ACC112 (cell line): ENCODE data around the gene FGF22.
"Not testable (repeated sequence)": the region's sequence is repeated elsewhere in the genome, so short reads cannot be mapped to it uniquely, and the experiment has no call there.

Experiments used
- H2AFZ ChIP-seq: fragments of 200-600 bp; sonication (generic); one replicate; pipeline ENCODE4 v1.6.0; 2017; ENCODE audit warnings: antibody characterized with exemption, low read length; ENCODE audit not compliant: unreplicated experiment
- H3K27ac ChIP-seq: fragments of 200-600 bp; sonication (generic); 2 replicates; pipeline ENCODE4 v1.5.1; 2014; ENCODE audit warnings: low read depth, mild to moderate bottlenecking, antibody characterized with exemption, low read length, moderate library complexity
- H3K27me3 ChIP-seq: fragments of 200-600 bp; sonication (generic); 2 replicates; pipeline ENCODE4 v1.6.1; 2014; ENCODE audit warnings: mild to moderate bottlenecking, antibody characterized with exemption, low read length, moderate library complexity, mixed read lengths; ENCODE audit not compliant: insufficient read depth
- H3K36me3 ChIP-seq: fragments of 200-600 bp; sonication (generic); 2 replicates; pipeline ENCODE4 v1.6.1; 2016; ENCODE audit warnings: mild to moderate bottlenecking, antibody characterized with exemption, low read length, moderate library complexity, mixed read lengths; ENCODE audit not compliant: insufficient read depth
- H3K4me1 ChIP-seq: fragments of 200-600 bp; sonication (generic); one replicate; pipeline ENCODE4 v1.6.1; 2016; ENCODE audit warnings: low read length, mixed read lengths; ENCODE audit not compliant: insufficient read depth, unreplicated experiment, control insufficient read depth
- H3K4me3 ChIP-seq: fragments of 200-600 bp; sonication (generic); 2 replicates; pipeline ENCODE4 v1.5.1; 2014; ENCODE audit warnings: mild to moderate bottlenecking, low read depth, low read length
- H3K79me2 ChIP-seq: fragments of 200-600 bp; sonication (generic); one replicate; pipeline ENCODE4 v1.6.0; 2016; ENCODE audit warnings: low read length; ENCODE audit not compliant: control insufficient read depth, unreplicated experiment, insufficient read depth

Gene FGF22

DNA sequence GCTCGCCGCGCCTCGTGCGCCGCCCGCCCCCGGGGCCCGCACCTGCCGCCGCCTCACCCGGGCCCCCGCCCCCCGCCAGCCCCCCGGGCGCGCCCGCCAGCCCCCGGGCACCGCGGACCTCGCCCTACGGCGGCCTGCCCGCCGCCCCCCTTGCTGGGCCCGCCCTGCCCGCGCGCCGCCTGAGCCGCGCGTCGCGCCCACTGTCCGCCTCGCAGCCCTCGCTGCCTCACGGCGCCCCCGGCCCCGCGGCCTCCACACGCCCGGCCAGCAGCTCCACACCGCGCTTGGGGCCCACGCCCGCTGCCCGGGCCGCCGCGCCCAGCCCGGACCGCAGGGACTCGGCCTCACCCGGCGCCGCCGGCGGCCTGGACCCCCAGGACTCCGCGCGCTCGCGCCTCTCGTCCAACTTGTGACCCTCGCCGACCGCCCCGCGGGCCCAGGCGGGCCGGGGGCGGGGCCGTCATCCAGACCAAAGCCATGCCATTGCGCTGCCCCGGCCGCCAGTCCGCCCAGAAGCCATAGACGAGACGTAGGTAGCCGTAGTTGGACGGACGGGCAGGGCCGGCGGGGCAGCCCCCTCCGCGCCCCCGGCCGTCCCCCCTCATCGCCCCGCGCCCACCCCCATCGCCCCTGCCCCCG is 23.5 kb upstream of the FGF22 start:
- no peak overlapping the region for H3K27ac ChIP-seq
- no peak overlapping the region for H2AFZ ChIP-seq
- H3K79me2 ChIP-seq = no peaks in the 10 kb centered on the region
- no peaks in the 10 kb centered on the region for H3K27me3 ChIP-seq
- H3K36me3 ChIP-seq = no peaks in the 10 kb centered on the region
- H3K4me1 ChIP-seq = peaks cover 7% of the 10 kb centered on the region
- H3K4me3 ChIP-seq = no peak overlapping the region

DNA sequence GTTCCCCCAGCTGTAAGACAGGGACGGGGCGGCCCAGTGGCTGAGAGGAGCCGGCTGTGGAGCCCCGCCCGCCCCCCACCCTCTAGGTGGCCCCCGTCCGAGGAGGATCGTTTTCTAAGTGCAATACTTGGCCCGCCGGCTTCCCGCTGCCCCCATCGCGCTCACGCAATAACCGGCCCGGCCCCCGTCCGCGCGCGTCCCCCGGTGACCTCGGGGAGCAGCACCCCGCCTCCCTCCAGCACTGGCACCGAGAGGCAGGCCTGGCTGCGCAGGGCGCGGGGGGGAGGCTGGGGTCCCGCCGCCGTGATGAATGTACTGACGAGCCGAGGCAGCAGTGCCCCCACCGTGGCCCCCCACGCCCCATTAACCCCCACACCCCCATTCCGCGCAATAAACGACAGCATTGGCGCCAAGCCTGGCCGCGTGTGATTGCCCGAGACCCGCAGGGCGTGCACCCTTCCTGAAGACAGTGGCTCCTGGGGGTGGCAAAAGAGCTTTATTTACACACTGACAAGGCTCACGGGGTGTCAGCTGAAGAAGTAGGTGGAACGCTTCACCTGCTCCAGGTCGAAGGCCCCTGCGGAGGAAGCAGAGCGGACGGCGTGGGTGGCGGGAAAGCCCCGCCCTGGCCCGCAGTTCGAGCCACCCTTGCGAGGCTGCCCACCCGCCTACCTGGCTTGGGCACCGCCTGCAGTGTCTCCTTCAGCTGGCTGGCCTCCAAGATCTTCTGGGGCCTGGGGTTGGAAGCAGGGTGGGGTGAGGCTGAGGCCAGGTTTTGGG is 22.7 kb upstream of the FGF22 start:
- Histone ChIP-seq H3K27me3 (no peaks in the 10 kb centered on the region), H3K36me3 (peaks cover 2% of the 10 kb centered on the region; the same call in 1 of the 2 replicates), H2AFZ (no peak overlapping the region), H3K79me2 (no peaks in the 10 kb centered on the region), H3K4me3 (no peak overlapping the region), H3K4me1 (peaks cover 4% of the 10 kb centered on the region), H3K27ac (no peak overlapping the region)

DNA sequence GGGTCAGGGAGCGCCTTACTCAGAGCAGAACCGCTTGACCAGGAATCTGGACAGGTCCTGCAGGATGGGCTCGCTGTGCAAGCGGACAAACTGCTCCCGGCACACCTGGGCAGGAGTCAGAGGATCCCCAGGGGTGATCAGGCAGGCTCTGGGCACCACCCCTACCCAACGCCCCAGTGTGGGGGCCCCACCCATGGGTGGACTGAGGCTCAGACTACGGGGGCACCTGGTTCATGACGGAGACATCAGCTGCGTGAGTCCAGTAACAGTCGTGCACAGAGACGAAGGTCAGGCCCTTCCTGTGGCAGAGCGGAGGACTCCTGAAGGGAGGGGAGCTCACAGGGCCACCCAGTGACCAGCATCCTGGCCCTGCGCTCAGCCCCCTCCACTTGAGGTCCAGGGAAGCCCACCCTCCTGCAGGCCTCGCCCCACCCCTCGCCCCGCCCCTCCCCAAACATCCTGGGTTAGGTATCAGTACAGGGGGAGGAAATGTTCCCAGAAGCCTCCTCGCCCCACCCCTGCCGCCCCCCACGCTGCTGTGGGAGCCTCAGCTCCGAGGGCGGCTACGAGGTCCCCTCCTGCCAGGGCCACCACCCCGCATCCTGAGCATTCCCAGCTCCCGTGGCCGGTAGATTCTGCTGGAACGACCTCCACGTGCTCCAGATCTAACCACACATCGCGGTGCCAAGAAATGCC is 22.0 kb upstream of the FGF22 start:
- no peak overlapping the region for H3K4me3 ChIP-seq
- peaks cover 2% of the 10 kb centered on the region; the same call in 1 of the 2 replicates for H3K36me3 ChIP-seq
- no peaks in the 10 kb centered on the region for H3K4me1 ChIP-seq
- H3K79me2 ChIP-seq = no peaks in the 10 kb centered on the region
- no peaks in the 10 kb centered on the region for H3K27me3 ChIP-seq
- no peak overlapping the region for H2AFZ ChIP-seq
- no peak overlapping the region for H3K27ac ChIP-seq

DNA sequence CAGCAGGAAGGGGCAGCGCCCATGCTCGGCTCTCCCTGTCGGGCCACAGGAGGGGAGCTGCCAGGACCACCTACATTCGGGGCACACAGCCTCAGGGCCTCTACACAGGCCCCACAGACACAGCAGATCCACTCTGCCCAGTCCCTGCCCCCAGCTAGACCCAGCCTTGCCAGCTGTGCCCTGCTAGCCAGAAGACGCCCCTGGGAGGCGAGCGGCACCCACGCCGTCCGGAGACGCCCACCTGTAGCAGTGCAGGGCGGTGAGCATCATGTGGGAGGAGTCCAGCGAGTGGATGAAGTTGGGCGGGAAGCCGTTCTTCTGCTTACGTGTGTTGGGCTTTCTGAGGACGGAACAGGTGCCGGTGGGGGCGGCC is 21.4 kb upstream of the FGF22 start:
- peaks cover 2% of the 10 kb centered on the region; the same call in 1 of the 2 replicates for H3K36me3 ChIP-seq
- H3K4me3 ChIP-seq = no peak overlapping the region
- H3K27ac ChIP-seq = no peak overlapping the region
- H2AFZ ChIP-seq = no peak overlapping the region
- no peaks in the 10 kb centered on the region for H3K27me3 ChIP-seq
- H3K79me2 ChIP-seq = no peaks in the 10 kb centered on the region
- H3K4me1 ChIP-seq = no peaks in the 10 kb centered on the region

DNA sequence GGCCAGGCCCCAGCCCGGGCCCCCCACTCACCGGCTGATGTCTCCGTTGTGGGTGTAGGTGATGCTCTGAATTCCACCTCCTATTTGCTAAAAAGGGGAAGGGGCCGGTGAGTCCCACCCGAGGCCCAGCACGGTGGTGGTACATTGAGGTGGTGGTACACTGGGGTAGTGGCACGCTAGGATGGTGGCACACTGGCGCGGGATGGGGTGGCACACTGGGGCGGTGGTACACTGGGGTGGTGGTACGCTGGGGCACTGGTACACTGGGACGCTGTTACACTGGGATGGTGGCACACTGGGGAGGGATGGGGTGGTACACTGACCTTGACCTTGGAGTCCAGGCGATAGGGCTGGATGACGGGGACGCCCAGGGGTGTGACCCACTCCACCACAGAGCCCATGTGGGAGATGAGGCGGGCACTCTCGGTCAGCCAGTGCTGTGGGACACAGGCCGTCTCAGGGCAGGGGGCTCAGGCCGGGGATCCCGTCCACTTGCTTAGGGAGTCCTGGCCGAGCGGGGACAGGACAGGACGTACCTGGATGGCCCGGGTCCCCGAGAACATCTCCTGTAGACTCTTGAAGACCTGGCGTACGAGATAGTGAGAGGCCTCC is 20.9 kb upstream of the FGF22 start:
- peaks cover 2% of the 10 kb centered on the region; the same call in 1 of the 2 replicates for H3K36me3 ChIP-seq

DNA sequence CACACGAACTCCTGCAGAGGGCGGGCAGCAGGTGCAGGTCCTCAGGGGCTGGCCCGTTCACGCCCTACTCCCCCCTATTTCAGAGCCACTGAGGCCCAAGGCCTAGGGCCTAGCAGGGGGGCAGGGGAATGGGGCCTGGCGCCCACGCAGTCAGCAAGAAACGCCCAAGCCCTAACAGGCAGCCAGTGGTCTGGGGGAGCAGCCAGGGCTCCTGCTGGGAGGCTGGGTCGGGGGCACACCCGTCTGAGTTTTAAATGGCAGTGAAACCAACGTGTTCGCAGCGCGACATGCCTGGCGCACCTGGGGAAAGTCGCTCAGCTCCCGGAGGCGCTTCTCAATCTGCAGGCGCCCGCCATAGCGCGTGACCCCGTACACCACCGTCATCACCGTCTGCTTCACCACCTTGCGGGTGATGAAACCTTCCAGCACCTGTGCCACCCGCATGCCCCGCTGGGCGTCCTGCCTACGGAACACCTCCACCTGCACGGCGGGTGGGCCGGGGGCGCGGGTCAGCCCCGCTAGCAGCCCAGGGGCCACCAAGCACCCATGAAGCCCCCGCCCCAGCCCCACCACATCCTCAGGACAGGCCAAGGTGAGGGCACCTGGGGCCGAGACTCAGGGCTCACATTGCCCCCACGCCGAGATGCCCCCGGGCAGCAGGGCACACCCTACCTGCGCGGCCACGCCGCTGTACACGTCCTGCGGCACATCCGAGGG is 20.2 kb upstream of the FGF22 start:
- Histone ChIP-seq H3K27me3 (no peaks in the 10 kb centered on the region), H3K4me1 (no peaks in the 10 kb centered on the region), H2AFZ (no peak overlapping the region), H3K4me3 (no peak overlapping the region), H3K36me3 (peaks cover 2% of the 10 kb centered on the region; the same call in 1 of the 2 replicates), H3K79me2 (no peaks in the 10 kb centered on the region), H3K27ac (no peak overlapping the region)

More for the DNA sequence above, 20.9 kb upstream of the FGF22 start:
- H2AFZ ChIP-seq = no peak overlapping the region
- no peaks in the 10 kb centered on the region for H3K4me1 ChIP-seq
- no peaks in the 10 kb centered on the region for H3K27me3 ChIP-seq
- no peak overlapping the region for H3K27ac ChIP-seq
- H3K79me2 ChIP-seq = no peaks in the 10 kb centered on the region
- H3K4me3 ChIP-seq = no peak overlapping the region

DNA sequence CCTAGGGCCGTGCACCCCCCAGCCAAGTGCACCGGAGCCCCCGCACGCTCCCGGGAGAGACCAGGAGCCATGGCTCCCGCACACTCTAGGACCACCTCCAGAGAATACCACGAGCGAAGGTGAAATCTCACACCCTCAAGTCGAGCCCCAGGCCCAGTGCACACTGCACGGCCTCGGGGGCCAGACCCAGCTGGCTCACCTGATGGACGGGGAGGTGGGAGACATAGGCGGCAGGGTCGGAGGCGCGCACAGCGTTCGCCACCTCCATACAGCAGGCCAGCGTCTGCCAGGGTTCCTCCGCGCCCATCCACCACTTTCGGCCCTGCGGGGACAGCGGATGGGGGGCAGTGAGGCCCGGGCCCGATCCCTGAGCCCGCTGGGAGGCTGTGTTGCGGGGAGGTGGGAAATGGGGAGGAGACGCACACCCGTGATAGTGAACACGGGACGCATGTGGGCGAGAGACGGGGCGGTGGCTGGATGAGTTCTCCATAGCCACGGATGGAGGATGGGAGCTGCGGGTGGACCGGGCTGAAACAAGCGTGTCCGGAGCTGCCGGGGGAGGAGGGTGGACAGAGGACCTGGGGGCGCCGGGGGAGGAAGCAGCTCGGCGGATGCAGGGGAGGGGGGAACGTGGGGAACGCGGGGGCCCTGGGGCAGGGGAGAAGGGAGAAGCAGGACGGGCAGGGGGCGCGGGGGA is 19.4 kb upstream of the FGF22 start:
- Histone ChIP-seq H3K79me2 (no peaks in the 10 kb centered on the region), H3K4me1 (no peaks in the 10 kb centered on the region), H3K27me3 (no peaks in the 10 kb centered on the region), H2AFZ (no peak overlapping the region), H3K27ac (no peak overlapping the region), H3K36me3 (peaks cover 2% of the 10 kb centered on the region; the same call in 1 of the 2 replicates), H3K4me3 (no peak overlapping the region)

DNA sequence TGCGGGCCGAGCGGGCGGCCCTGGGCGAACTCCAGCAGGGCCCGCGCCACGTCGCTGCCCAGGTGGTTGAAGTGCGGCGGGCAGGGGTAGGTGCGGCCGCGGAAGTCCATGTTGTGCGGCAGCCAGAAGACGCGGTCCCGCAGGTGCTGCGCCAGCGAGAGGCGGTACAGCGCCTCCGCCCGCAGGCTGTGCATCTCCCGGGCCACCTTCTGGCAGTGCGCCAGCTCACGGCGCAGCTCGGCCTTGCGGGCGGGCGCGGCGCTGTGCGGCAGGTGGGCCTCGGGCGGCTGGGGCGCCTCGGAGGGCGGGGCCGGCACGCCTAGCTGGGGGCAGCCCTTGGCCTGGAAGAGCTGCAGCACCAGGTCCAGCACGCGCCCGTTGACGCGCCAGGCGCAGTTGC is 18.5 kb upstream of the FGF22 start:
- not testable (repeated sequence) for H3K36me3 ChIP-seq, H3K4me1 ChIP-seq, H3K79me2 ChIP-seq, H3K27me3 ChIP-seq, H3K27ac ChIP-seq, H3K4me3 ChIP-seq, H2AFZ ChIP-seq

DNA sequence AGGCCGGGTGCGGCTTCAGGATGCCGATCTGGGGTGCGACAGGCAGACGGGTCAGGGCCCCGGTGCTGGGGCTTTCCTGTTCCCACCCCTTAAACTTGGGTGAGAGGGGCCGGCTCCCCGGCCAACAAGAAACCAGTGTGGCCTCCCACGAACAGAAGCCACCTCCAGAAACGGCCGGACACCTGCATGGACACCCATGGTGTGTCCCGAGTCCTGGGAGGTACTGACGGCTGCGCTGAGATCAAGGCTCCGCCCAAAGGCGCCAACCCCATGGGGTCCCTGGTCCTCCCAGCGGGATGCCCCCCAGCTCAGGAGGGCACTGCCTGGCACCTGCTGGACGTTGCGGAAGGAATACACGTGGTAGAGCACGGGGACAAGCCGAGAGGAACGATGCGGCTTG is 17.9 kb upstream of the FGF22 start:
- Histone ChIP-seq H2AFZ (no peak overlapping the region), H3K27me3 (no peaks in the 10 kb centered on the region), H3K36me3 (peaks cover 2% of the 10 kb centered on the region; the same call in 1 of the 2 replicates), H3K4me3 (no peak overlapping the region), H3K79me2 (no peaks in the 10 kb centered on the region), H3K27ac (no peak overlapping the region), H3K4me1 (no peaks in the 10 kb centered on the region)

DNA sequence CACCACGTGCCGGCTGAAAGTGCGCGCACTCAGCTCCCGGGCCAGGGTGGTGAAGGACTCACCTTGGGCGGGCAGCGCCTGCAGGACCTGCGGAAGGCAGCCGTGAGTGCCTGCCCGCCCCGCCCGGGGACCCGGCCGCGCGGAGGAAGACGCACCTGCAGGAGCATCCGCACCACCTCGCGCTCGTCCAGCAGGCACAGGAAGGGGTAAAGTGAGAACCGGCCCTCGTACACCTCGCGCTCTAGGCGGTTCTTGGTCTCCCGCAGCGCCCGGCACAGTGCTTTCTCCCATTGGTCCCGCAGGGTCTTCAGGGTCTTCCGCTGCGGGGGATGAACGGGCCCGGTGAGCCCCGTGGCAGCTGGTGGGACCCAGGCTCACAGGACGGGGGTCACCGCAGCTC is 17.0 kb upstream of the FGF22 start:
- no peak overlapping the region for H2AFZ ChIP-seq
- H3K79me2 ChIP-seq = no peaks in the 10 kb centered on the region
- no peak overlapping the region for H3K27ac ChIP-seq
- H3K4me3 ChIP-seq = no peak overlapping the region
- peaks cover 2% of the 10 kb centered on the region; the same call in 1 of the 2 replicates for H3K36me3 ChIP-seq
- H3K4me1 ChIP-seq = no peaks in the 10 kb centered on the region
- H3K27me3 ChIP-seq = no peaks in the 10 kb centered on the region
